Measurements from ENCODE around the gene ZNF804B. TPM values are rescaled to one million over a fixed set of nuclear protein-coding genes. Genes with fewer than 3 reads are reported as not detected.

ZNF804B gene

Small RNAs within 50 kb of the gene (small RNA-seq; reads per million reads assigned to genes)
- gene AC002127.1 (ENCODE audit: insufficient read depth) = not detected

Data from mesendoderm (in vitro differentiated cells).